Activated CD4-positive, alpha-beta T cell treated with anti-CD3 and anti-CD28 coated beads for 24 hours (primary cell): ENCODE measurements around the gene DDX18.
"Not testable (repeated sequence)": the region's sequence is repeated elsewhere in the genome, so short reads cannot be mapped to it uniquely, and the experiment has no call there.

ENCODE experiments used
- DNase-seq, 2 donors: peaks; one replicate each; pipeline ENCODE4 v3.0.0-alpha.2; 2020; ENCODE audit warnings: low read depth in 2 of 2

DDX18 gene

GRCh38 chr2:117814417-117815264 lies at the start of gene DDX18:
Gene DDX18, plus strand, starts transcription at chr2:117814691. Its CDS starts 87 bp downstream, at chr2:117814778.
- DNase-seq, result peak; percentile 96 to 97

GRCh38 chr2:117770730-117771129 lies 43.8 kb upstream of the DDX18 start:
- no peak for DNase-seq

GRCh38 chr2:117771969-117772630 lies 42.4 kb upstream of the DDX18 start:
- no peak for DNase-seq

- no peak for DNase-seq
Measured at GRCh38 chr2:117774716-117775115, 39.8 kb upstream of the DDX18 start.

GRCh38 chr2:117775703-117776219 lies 38.7 kb upstream of the DDX18 start:
- no peak for DNase-seq

- DNase-seq, result no peak
Measured at GRCh38 chr2:117776888-117777287, 37.6 kb upstream of the DDX18 start.

- DNase-seq, result peak in 1 of 2 donors; percentile 23
Measured at GRCh38 chr2:117785740-117786139, 28.8 kb upstream of the DDX18 start.

- no peak for DNase-seq
Measured at GRCh38 chr2:117786520-117786919, 28.0 kb upstream of the DDX18 start.

GRCh38 chr2:117789505-117789904 lies 25.0 kb upstream of the DDX18 start:
- DNase-seq, result no peak

GRCh38 chr2:117794668-117795067 lies 19.8 kb upstream of the DDX18 start:
- no peak for DNase-seq

- DNase-seq, result no peak
Measured at GRCh38 chr2:117801826-117802225, 12.7 kb upstream of the DDX18 start.

- not testable (repeated sequence) for DNase-seq
Measured at GRCh38 chr2:117803644-117804325, 10.7 kb upstream of the DDX18 start.

- DNase-seq, result no peak
Measured at GRCh38 chr2:117812443-117812842, 2.0 kb upstream of the DDX18 start.

GRCh38 chr2:117815946-117816345 lies 1.5 kb downstream of the DDX18 start:
- no peak for DNase-seq

GRCh38 chr2:117818921-117819320 lies 4.4 kb downstream of the DDX18 start:
- DNase-seq, result no peak

GRCh38 chr2:117820444-117820843 lies 6.0 kb downstream of the DDX18 start:
- no peak for DNase-seq

GRCh38 chr2:117825437-117825836 lies 10.9 kb downstream of the DDX18 start:
- DNase-seq, result no peak

- not testable (repeated sequence) for DNase-seq
Measured at GRCh38 chr2:117827464-117827863, 13.0 kb downstream of the DDX18 start.

GRCh38 chr2:117828870-117829269 lies 14.4 kb downstream of the DDX18 start:
- no peak for DNase-seq

GRCh38 chr2:117832332-117832731 lies 17.8 kb downstream of the DDX18 start:
- no peak for DNase-seq

- DNase-seq, result no peak
Measured at GRCh38 chr2:117832905-117833613, 18.6 kb downstream of the DDX18 start.

- no peak for DNase-seq
Measured at GRCh38 chr2:117833911-117834310, 19.4 kb downstream of the DDX18 start.
